HCT116 (cell line): ENCODE measurements around the gene GCNT2.

Source experiments
- CEBPB ChIP-seq: IDR thresholded peaks from 2 replicates; pipeline ENCODE4 v1.6.1; 2012; ENCODE audit warnings: low read depth
- CTCF ChIP-seq, 3 experiments: fragments of 200-600 bp in 1 of 3; sonication (generic) in 1 of 3; IDR thresholded peaks in 2 of 3; conservative IDR thresholded peaks in 1 of 3; 2 replicates each; pipeline ENCODE4 v1.5.1; 2012 to 2017; ENCODE audit warnings: low read depth in 2 of 3, low read length in 2 of 3, antibody characterized with exemption in 1 of 3, borderline replicate concordance in 1 of 3, control low read depth in 1 of 3, mild to moderate bottlenecking in 1 of 3, mixed read lengths in 1 of 3, mixed run types in 1 of 3, moderate library complexity in 1 of 3; ENCODE audit not compliant: insufficient read depth in 1 of 3
- EZH2 ChIP-seq: fragments of 200-600 bp; sonication (generic); IDR thresholded peaks from 2 replicates; pipeline ENCODE4 v1.6.1; 2017; ENCODE audit warnings: antibody characterized with exemption, mixed run types
- EZH2phosphoT487 ChIP-seq: fragments of 200-600 bp; IDR thresholded peaks from 2 replicates; pipeline ENCODE4 v1.6.1; 2018; ENCODE audit warnings: antibody characterized with exemption, borderline replicate concordance
- FOSL1 ChIP-seq: IDR thresholded peaks from 2 replicates; pipeline ENCODE4 v1.6.1; 2012; ENCODE audit warnings: low read depth
- JUND ChIP-seq: IDR thresholded peaks from 2 replicates; pipeline ENCODE4 v1.6.1; 2012
- MAX ChIP-seq: IDR thresholded peaks from 2 replicates; pipeline ENCODE4 v1.6.1; 2012
- POLR2A ChIP-seq: IDR thresholded peaks from 2 replicates; pipeline ENCODE4 v1.7.0; 2011; ENCODE audit warnings: borderline replicate concordance; ENCODE audit not compliant: insufficient read depth, insufficient read length; ENCODE audit errors: extremely low read depth
- RAD21 ChIP-seq: IDR thresholded peaks from 2 replicates; pipeline ENCODE4 v1.6.1; 2012; ENCODE audit warnings: low read depth, mild to moderate bottlenecking
- SP1 ChIP-seq: IDR thresholded peaks from 2 replicates; pipeline ENCODE4 v1.6.1; 2012; ENCODE audit warnings: low read depth
- SRF ChIP-seq: IDR thresholded peaks from 2 replicates; pipeline ENCODE4 v1.6.1; 2012; ENCODE audit warnings: low read depth

GRCh38 chr6:10542213-10542612 is 21.1 kb downstream of the GCNT2 start:
- no peak for TF ChIP-seq EZH2
- no peak for TF ChIP-seq CTCF (IDR thresholded peaks at IDR 0.05 in 2 of 3, conservative IDR thresholded peaks at IDR 0.05 in 1 of 3; ENCODE audit: borderline replicate concordance in 1 of 3, insufficient read depth in 1 of 3, low read depth in 2 of 3, low read length in 2 of 3)
- TF ChIP-seq CEBPB: no peak
- TF ChIP-seq JUND: no peak
- no peak for TF ChIP-seq SRF
- no peak for TF ChIP-seq RAD21
- no peak for TF ChIP-seq FOSL1
- TF ChIP-seq EZH2phosphoT487: no peak
- TF ChIP-seq POLR2A: no peak
- TF ChIP-seq MAX: no peak
- no peak for TF ChIP-seq SP1
